GM19351 (cell line): ENCODE measurements around the gene SMIM38.

Source experiments
- ATAC-seq: cut with Tn5 transposase; IDR thresholded peaks from one replicate; pipeline ENCODE4 v1.9.1; 2021; ENCODE audit warnings: mild to moderate bottlenecking, moderate library complexity; ENCODE audit not compliant: unreplicated experiment

Gene SMIM38

GRCh38 chr11:69155302-69156234, at the start of gene SMIM38:
SMIM38 (plus strand) TSS chr11:69155935; CDS start chr11:69157847, 1,912 bp downstream.
- no peak for ATAC-seq

- no peak for ATAC-seq
Observed at GRCh38 chr11:69106031-69106811, 49.5 kb upstream of the SMIM38 start.

DNA sequence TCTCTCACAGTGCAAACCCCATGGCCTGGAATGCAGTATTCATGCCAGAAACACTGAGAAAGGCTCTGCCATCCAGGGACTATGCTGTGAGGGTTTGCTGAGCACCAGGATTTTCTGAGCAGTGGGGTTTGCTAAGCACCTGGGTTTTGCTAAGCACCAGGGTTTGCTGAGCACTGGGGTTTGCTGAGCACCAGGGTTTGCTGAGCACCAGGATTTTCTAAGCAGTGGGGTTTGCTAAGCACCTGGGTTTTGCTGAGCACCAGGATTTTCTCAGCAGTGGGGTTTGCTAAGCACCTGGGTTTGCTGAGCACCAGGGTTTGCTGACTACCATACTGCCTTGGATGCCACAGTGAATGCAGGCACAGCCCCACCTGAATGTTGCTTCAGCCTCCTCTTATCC, 48.3 kb upstream of the SMIM38 start:
- ATAC-seq: no peak

- no peak for ATAC-seq
Observed at GRCh38 chr11:69108030-69108429, 47.7 kb upstream of the SMIM38 start.

- ATAC-seq: no peak
Observed at GRCh38 chr11:69108559-69108958, 47.2 kb upstream of the SMIM38 start.

GRCh38 chr11:69109101-69109500, 46.6 kb upstream of the SMIM38 start:
- no peak for ATAC-seq

DNA sequence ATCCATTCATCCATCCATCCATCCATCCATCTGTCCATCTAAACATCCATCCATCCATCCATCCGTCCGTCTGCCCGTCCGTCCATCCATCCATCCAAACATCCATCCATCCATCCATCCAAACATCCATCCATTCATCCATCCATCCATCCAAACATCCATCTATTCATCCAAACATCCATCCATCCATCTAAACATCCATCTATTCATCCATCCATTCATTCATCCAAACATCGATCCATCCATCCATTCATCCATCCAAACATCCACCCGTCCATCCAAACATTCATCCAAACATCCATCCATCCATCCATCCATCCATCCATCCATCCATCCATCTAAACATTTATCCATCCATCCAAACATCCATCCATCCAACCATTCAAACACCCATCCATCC, 45.3 kb upstream of the SMIM38 start:
- ATAC-seq: no peak

DNA sequence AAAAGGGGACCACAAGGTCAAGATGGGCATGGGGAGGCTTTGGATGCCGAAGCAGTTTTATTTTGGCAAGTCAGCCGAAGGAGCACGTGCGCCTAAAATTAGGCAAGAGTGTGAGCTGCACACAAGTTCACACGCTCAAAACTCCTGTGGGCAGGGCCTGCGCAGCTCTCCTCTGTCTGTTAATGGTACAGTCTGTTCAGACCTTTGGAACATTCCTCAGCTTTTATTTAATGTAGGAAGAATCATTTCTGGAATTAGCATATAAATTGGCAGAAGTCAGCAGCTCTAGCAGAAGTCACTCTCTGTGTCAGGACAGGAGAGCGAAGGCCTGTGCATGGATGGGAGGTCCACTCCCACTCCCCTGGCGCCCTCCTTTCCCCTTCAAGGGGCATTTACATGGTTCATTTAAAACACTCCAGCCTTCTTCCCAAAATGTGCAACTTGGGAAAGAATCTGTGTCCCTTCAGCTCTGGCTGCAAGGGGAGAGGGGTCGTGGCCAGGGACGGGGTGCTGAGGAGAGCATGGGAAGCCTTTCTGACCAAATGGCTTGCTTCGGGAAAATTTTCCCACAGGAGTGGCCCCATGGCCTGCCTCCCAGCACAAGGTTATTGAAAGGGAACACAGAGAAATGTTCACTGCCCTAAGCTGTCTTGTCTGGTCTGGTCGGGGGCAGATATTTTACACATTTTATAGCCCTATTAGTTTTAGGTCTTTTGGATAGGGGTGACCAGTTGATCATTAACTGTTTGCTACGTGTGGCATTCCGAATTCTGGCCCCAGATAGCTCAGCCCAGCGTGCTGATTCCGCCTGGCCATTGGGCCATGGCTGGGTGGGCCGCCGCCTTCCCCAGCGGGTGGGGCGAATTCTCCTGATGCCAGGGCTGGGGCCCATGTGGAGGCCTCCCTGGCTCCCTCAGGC, 43.9 kb upstream of the SMIM38 start:
- no peak for ATAC-seq

GRCh38 chr11:69113226-69113625, 42.5 kb upstream of the SMIM38 start:
- no peak for ATAC-seq

DNA sequence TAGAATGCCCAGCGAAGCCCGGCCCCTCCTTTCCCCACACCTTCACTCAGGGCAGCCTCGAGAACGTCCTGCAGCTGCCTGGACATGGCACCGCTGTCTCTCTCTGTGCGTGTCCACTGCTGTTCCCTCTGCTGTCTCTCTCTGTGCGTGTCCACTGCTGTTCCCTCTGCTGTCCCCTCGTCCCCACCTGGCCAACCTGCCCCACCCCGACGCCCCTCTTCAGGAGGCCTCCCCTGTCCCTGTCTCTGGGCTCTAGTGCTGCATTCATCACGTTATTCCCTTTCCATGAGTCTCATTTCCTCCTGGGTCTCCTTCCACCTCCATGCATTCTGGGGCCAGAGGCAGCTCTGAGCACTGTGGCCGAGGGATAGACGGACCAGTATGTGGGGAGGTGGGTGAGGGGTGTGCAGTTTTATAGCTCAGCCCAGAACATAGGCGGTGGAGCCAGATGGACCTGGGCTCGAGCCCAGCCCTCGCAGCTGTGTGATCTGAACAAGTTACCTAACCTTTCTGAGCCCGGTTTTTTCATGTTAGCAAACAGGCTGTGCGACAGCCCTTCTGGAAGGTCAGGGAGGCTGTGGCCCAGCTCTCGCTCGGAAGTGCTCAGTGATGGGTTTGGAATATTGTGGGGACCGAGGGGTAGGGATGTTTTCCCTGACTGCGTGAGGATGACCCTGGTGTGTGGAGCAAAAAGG, 41.9 kb upstream of the SMIM38 start:
- no peak for ATAC-seq

DNA sequence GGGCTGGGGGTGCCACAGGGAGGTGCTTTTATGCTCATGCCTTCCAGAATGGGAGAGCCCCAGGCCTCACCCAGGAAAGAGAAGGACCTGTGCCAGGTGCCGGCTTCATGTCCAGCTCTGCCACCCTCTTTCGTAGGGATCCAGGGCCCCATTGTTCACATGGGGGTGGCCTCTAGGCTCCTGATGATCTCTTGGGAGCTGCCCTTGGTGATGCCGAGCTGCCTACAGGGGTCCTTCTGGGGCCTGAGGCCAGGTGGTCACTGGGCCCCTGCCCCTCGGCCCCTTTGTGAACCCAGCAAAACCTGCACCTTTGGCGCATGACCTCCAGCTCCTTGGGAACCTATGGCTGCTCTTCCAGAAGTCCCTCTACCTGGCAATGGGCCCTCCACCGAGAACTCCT, 41.4 kb upstream of the SMIM38 start:
- ATAC-seq: no peak

DNA sequence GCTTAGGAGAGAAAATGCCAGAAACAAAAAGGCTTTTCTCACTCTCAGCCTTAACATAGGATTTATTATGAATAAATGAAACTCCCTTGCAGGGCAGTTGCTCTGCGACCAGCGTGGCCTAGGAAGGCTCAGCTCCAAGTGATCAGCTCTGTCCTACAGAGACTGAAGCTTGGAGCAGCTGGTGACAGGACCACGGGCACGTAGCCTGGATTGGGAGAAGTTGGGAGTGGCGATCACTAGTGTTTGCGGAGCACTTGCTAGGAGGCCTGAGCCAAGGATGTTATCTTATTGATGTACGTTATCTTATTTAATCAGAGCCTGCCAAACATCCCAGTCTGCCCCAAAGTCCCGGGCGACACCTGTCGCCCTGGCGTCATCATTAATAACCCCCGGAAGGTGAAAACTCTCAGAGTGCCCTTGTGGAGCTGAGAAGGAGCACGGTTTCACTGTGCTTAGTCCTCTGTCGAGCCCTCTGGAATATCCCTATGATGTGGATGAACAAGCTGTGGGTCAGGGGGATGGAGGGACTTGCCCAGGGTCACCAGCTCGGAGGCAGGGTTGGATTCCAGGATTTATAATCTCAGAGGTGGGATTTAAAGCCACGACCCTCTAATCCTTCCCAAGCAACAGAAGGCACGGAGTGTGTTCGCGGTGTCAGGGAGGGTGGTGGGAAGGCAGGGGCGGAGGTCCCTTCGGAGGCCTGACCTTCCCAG, 40.8 kb upstream of the SMIM38 start:
- ATAC-seq: no peak

- no peak for ATAC-seq
Observed at GRCh38 chr11:69115586-69116560, 39.9 kb upstream of the SMIM38 start.

DNA sequence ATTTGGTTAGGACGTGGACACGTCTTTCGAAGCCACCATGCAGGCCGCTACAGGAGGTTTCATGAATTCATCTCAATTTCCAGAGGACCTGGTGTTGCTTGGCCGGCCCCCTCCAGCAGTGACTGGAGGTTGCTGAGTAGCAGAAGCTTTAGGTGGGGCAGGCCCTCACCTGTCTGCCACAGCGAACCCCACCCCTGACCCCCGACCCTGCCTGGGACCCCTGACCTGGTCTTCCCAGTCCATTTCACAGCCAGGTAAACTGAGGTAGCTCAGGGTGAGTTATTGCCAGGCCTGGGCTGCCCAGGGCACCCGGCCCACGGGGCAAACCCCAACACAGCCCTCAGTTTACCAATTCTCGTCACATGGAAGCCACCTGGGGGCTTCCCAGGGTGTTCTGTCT, 39.1 kb upstream of the SMIM38 start:
- ATAC-seq: no peak

GRCh38 chr11:69119190-69119589, 36.5 kb upstream of the SMIM38 start:
- ATAC-seq: no peak

DNA sequence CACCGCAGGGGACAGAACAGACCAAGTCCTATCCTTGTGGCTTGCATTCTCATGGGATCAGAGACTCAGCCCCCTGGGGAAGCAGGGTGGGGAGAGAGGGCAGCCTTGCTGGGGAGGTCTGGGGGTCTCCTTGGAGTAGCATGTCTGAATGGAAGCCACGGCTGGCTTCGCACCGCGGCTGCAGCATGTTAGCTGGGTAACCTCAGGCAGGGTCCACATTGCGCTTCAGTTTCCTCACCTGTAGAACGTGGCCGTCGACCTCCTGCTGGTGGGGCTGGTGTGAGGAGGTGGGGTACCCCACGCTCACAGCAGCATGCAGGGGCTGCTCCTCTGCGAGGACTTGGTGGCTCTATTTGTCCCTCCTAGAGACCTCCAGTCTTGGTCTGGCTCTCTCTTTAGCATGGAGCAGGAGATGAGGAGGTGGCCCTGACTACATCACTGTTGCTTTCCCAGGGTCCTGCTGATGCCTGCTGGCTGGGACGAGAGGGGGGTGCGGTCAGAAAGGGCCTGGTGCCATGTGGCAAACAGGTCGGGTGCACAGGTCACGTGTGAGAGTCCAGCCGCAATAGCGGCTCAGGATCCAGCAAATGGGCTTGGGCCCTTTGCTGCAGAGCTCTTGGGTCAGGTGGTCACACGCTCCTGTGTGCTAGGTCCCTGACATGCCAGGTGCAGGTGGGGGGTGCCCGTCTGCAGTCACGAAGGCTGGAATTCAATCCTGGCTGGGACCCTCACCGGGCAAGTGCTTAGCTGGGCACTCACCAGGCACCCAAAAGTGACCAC, 35.4 kb upstream of the SMIM38 start:
- ATAC-seq: no peak

- no peak for ATAC-seq
Observed at GRCh38 chr11:69121021-69121420, 34.7 kb upstream of the SMIM38 start.
